GM12878 (cell line): ENCODE results near the gene MISP3.

ENCODE experiments used
- KLF5 ChIP-seq: fragments of 450-650 bp; IDR thresholded peaks from 2 replicates; pipeline ENCODE4 v1.6.1; 2014; ENCODE audit warnings: mild to moderate bottlenecking; ENCODE audit not compliant: partially characterized antibody
- NRF1 ChIP-seq: conservative IDR thresholded peaks from 2 replicates; pipeline ENCODE4 v1.6.1; 2011; ENCODE audit warnings: mild to moderate bottlenecking, low read depth, low read length, improper control_type of control experiment

DNA sequence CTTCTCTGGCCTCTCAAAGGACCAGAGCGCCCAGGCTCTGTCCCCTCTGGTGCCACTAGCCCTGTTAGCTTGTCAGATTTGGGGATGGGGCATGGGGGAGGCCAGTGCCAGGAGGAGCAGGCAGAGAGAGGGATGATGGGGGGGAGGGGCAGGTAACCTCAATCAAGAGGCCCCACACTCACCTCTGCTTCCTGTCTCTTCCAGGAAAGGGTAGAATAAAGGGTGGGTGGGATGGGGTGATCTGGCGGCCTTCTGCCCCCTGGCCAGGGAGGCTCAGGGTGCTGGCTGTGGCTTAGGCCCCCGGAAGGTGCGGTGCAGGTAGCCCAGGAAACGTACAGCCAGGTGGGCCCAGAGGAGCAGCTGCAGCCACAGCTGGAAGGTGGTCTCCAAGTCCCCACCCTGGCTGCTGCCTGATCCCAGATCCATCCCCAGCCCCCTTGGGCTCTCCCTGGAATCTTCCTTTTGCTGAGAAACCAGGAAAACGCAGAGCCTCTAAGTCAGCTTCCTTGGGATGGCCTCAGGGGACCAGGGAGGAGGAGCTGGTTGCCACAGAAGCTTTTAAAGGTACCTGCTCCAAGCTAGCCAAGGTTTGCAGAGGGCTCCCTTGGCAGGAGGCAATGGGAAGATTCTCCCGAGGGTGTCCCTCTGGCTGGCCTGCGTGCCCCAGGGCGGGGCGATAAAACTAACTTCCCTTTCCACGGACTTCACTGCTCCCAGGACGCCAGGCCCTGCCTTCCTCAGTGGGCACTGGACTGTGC lies 39.6 kb downstream of the MISP3 start:
- TF ChIP-seq NRF1 (no peak), KLF5 (no peak)
